Caco-2 (cell line): Measurements from ENCODE around the gene CLMP. TPM values are rescaled to one million over a fixed set of nuclear protein-coding genes. Genes with fewer than 3 reads are reported as not detected.

ENCODE experiments used
- BruUV-seq: library from RNA; stranded (reverse); fragments of 400-500 nt; replicated peaks from 2 replicates; lab custom pipeline; 2021; lab: Mats Ljungman, UMichigan
- CTCF ChIA-PET: fragments of 300-600 bp; sonication (Branson Sonifier 250); formaldehyde crosslinking; loops from one replicate; lab custom pipeline; 2022; ENCODE audit warnings: antibody characterized with exemption; lab: Charles Lee
- POLR2A ChIA-PET: fragments of 300-600 bp; sonication (Branson Sonifier 250); formaldehyde crosslinking; loops from one replicate; lab custom pipeline; 2022; ENCODE audit warnings: antibody characterized with exemption; lab: Charles Lee
- DNase-seq, 2 experiments: peaks; one replicate each; pipeline versions ENCODE4 v3.0.0 to v3.0.0-alpha.2; 2020 to 2022
- H3K27me3 ChIP-seq: replicated peaks from 2 replicates; pipeline ENCODE4 v1.6.0; 2011; ENCODE audit warnings: low read length; ENCODE audit not compliant: control insufficient read depth, insufficient read depth
- H3K36me3 ChIP-seq: 2 replicates; pipeline ENCODE4 v1.5.1; 2011; ENCODE audit warnings: low read length; ENCODE audit not compliant: control insufficient read depth, insufficient read depth
- H3K4me1 ChIP-seq: fragments of 250-450 bp; sonication (Bioruptor Pico); 2 replicates; pipeline ENCODE4 v1.5.1; 2020; ENCODE audit warnings: mild to moderate bottlenecking
- H3K4me3 ChIP-seq: 2 replicates; pipeline ENCODE4 v1.5.1; 2011; ENCODE audit warnings: low read depth, mild to moderate bottlenecking, control low read depth, low read length
- H3K9me3 ChIP-seq: fragments of 250-450 bp; sonication (Bioruptor Pico); 2 replicates; pipeline ENCODE4 v1.5.1; 2020; ENCODE audit warnings: mild to moderate bottlenecking, moderate library complexity
- H3K27ac Mint-ChIP-seq: one replicate; pipeline ENCODE4 v1.8.0; 2022; ENCODE audit warnings: mixed read lengths; ENCODE audit not compliant: unreplicated experiment
- H3K27me3 Mint-ChIP-seq: one replicate; pipeline ENCODE4 v1.8.0; 2022; ENCODE audit warnings: mixed read lengths; ENCODE audit not compliant: insufficient read depth, unreplicated experiment
- H3K36me3 Mint-ChIP-seq: one replicate; pipeline ENCODE4 v1.8.0; 2022; ENCODE audit warnings: mild to moderate bottlenecking, mixed read lengths; ENCODE audit not compliant: insufficient read depth, unreplicated experiment
- H3K4me1 Mint-ChIP-seq: one replicate; pipeline ENCODE4 v1.8.0; 2022; ENCODE audit warnings: low read depth, mixed read lengths; ENCODE audit not compliant: unreplicated experiment
- H3K4me3 Mint-ChIP-seq: one replicate; pipeline ENCODE4 v1.8.0; 2022; ENCODE audit warnings: mild to moderate bottlenecking, moderate library complexity, mixed read lengths; ENCODE audit not compliant: unreplicated experiment
- H3K9me3 Mint-ChIP-seq: one replicate; pipeline ENCODE4 v1.8.0; 2022; ENCODE audit warnings: mixed read lengths; ENCODE audit not compliant: unreplicated experiment
- intact Hi-C: fragments of 100-400 bp; cut with micrococcal nuclease; formaldehyde crosslinking; loops from one replicate; pipeline ENCODE4 v1.10.0; 2022; ENCODE audit not compliant: unreplicated experiment
- total RNA-seq: library from RNA; stranded (reverse); gene quantifications from 2 replicates; pipeline ENCODE4 v1.2.3, GENCODE V29; 2022
- TF ChIP-seq, protein P1 (sequence below), 2 experiments: fragments of 200-600 bp in 1 of 2; IDR thresholded peaks; 1 replicate in 1 of 2; 2 replicates in 1 of 2; pipeline versions ENCODE4 v1.5.1 to v1.8.0; 2011 to 2022; ENCODE audit warnings: antibody characterized with exemption in 1 of 2, control low read depth in 1 of 2, inconsistent platforms in 1 of 2, low read depth in 1 of 2, low read length in 1 of 2, mild to moderate bottlenecking in 1 of 2, moderate library complexity in 1 of 2; ENCODE audit not compliant: insufficient read depth in 1 of 2, severe bottlenecking in 1 of 2, unreplicated experiment in 1 of 2

Gene CLMP
- total RNA-seq, 1 experiment from 2014 or later = 58.9 TPM

DNA sequence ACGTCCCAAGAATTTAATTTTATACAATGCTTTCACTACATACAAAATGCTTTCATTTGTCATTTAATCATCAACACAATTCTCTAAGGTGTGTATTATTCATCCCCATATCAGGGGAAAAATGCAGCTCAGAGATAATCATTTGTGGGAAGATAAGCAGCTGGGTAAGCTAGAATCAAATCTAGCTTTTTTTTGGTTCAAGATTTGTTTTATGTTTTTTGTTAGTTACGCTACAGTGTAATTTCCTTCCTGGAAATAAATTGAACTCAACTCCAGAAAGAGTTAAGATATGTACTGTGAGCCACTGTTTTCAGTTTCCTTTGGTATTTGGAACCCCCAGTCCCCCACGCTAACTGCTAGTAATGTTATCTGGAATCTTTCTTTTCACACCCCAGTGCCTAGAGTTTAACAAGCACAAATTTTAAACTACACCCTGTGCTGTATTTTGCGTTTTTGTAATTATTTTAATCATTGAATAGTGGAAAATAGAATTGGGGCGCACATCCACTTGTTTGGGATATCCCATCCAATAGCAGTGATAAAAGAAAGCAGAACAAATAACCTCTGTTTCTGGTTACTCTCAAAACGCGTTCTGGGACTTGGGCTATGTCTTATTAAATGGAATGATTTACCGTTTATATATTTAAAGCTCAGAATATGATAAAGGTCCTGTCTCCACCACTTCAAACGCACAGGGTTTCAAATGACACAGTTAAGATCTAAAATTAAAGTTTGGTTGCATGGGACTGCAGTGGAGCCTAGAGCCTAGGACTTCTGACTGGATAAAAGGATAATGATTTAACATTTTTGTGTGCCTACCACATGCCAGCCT, 131.0 kb downstream of the CLMP start:
- H3K36me3 Mint-ChIP-seq = peaks cover 61% of the 10 kb centered on the region
- BruUV-seq = no TSS peak
- intact Hi-C loops = loop anchor here (5.0 kb wide), 1 partner anchor 678 kb away; the partner anchor contains the start of gene ZNF202
- H3K36me3 ChIP-seq = peaks cover 7% of the 10 kb centered on the region
- CTCF ChIA-PET = interaction anchor here (0.9 kb wide), 1 partner anchor 10 kb away, joined by 3 read pairs; no protein-coding TSS in a partner anchor
- peak in 1 of 2 experiments; percentile 2 for DNase-seq
- H3K4me3 Mint-ChIP-seq = peak overlapping the region; percentile 84
- H3K9me3 Mint-ChIP-seq = no peaks in the 10 kb centered on the region
- H3K27me3 ChIP-seq = no peaks in the 10 kb centered on the region
- TF ChIP-seq, protein P1, sequence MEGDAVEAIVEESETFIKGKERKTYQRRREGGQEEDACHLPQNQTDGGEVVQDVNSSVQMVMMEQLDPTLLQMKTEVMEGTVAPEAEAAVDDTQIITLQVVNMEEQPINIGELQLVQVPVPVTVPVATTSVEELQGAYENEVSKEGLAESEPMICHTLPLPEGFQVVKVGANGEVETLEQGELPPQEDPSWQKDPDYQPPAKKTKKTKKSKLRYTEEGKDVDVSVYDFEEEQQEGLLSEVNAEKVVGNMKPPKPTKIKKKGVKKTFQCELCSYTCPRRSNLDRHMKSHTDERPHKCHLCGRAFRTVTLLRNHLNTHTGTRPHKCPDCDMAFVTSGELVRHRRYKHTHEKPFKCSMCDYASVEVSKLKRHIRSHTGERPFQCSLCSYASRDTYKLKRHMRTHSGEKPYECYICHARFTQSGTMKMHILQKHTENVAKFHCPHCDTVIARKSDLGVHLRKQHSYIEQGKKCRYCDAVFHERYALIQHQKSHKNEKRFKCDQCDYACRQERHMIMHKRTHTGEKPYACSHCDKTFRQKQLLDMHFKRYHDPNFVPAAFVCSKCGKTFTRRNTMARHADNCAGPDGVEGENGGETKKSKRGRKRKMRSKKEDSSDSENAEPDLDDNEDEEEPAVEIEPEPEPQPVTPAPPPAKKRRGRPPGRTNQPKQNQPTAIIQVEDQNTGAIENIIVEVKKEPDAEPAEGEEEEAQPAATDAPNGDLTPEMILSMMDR (IDR thresholded peaks at IDR 0.05; ENCODE audit: insufficient read depth in 1 of 2, low read depth in 1 of 2, low read length in 1 of 2, severe bottlenecking in 1 of 2, unreplicated experiment in 1 of 2) = no peak
- H3K4me3 ChIP-seq = peak overlapping the region; percentile 70
- H3K4me1 ChIP-seq = peaks cover 17% of the 10 kb centered on the region
- no peaks in the 10 kb centered on the region for H3K9me3 ChIP-seq
- POLR2A ChIA-PET = interaction anchor here (1.1 kb wide), 1 partner anchor 52 kb away, joined by 4 read pairs; no protein-coding TSS in a partner anchor
- H3K27ac Mint-ChIP-seq = peak overlapping the region; percentile 98
- H3K27me3 Mint-ChIP-seq = no peaks in the 10 kb centered on the region
- peaks cover 19% of the 10 kb centered on the region for H3K4me1 Mint-ChIP-seq

DNA sequence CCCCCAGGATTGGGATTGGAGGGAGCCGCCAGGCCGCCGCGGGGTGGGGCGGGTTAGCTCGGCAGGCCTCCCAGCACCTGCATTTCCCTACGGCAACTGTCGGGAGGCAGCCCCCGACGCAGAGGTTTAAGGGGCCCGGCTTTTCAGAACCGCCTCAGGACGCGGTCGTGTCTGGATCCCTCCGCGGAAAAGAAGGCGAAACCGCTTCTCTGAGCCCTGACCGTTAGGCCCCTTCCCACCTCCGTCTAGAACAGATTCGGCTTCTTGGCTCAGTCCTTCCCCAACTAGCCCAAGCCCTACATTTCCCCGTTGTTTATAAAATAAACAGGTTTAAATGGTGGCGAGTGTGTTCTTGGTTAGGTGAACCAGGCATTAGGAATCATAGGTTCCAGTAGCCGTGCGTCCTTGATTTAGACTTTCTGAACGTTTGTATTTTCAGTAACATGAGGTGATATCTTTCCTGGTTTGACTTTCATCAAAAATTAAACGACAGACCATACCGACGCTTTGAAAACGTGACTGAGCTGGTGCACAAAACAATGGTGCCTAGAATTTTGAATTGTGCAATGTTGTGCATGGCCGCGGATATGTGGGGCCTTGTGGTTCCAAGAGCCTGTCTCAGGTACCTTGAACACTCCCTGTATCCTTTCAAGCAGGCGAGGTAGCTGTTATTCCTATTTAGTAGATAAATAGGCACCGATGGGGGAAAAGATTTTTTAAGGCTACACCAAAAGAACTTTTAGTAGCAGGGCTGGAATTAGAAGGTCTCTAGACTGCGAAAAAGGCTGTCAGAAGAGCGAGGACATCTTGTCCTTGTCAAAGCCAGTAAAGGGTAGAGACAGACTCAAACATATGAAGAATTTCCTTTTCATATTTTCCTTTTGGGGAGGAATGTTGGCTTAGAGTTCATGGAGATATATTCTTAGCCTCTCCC, 131.9 kb downstream of the CLMP start:
- Histone ChIP-seq H3K27me3 (no peaks in the 10 kb centered on the region), H3K36me3 (peaks cover 12% of the 10 kb centered on the region), H3K9me3 (no peaks in the 10 kb centered on the region), H3K4me3 (peak overlapping the region; percentile 70), H3K4me1 (peaks cover 26% of the 10 kb centered on the region)
- intact Hi-C loops = loop anchor here (1.0 to 5.0 kb wide), 3 partner anchors 9 to 679 kb away; partner anchors contain the start of gene ZNF202
- H3K9me3 Mint-ChIP-seq = no peaks in the 10 kb centered on the region
- TF ChIP-seq, protein P1 (IDR thresholded peaks at IDR 0.05; ENCODE audit: insufficient read depth in 1 of 2, low read depth in 1 of 2, low read length in 1 of 2, severe bottlenecking in 1 of 2, unreplicated experiment in 1 of 2) = no peak
- DNase-seq = peak; percentile 62 to 71
- CTCF ChIA-PET = interaction anchor here (0.9 to 1.5 kb wide), 4 partner anchors 9 to 42 kb away, joined by 3 to 8 read pairs (median 4); no protein-coding TSS in a partner anchor
- TSS peak; percentile 75 for BruUV-seq
- peaks cover 28% of the 10 kb centered on the region for H3K4me1 Mint-ChIP-seq
- H3K27ac Mint-ChIP-seq = peak overlapping the region; percentile 98
- H3K36me3 Mint-ChIP-seq = peaks cover 64% of the 10 kb centered on the region
- peak overlapping the region; percentile 84 for H3K4me3 Mint-ChIP-seq
- H3K27me3 Mint-ChIP-seq = no peaks in the 10 kb centered on the region
- POLR2A ChIA-PET = interaction anchor here (0.6 to 1.1 kb wide), 6 partner anchors 13 to 408 kb away, joined by 3 to 13 read pairs (median 6); partner anchors contain the start of gene UBASH3B
